Stimulated activated CD4-positive, alpha-beta T cell treated with anti-CD3 and anti-CD28 coated beads, Interleukin-15, amount 100 ng/mL, for 1 hour (primary cell): ENCODE measurements around the gene RFX3.
"Not testable (repeated sequence)": the region's sequence is repeated elsewhere in the genome, so short reads cannot be mapped to it uniquely, and the experiment has no call there.

Source experiments
- DNase-seq, 2 donors: peaks; one replicate each; pipeline ENCODE4 v3.0.0-alpha.2; 2020; ENCODE audit warnings: low read depth in 1 of 2, low spot score in 1 of 2

The RFX3 gene

GRCh38 chr9:3359778-3360177, 166.0 kb downstream of the RFX3 start:
- no peak for DNase-seq

- no peak for DNase-seq
Measured at GRCh38 chr9:3359048-3359692, 166.6 kb downstream of the RFX3 start.

- no peak for DNase-seq
Measured at GRCh38 chr9:3348169-3348568, 177.6 kb downstream of the RFX3 start.

- no peak for DNase-seq
Measured at GRCh38 chr9:3346549-3346948, 179.3 kb downstream of the RFX3 start.

GRCh38 chr9:3343671-3344070, 182.1 kb downstream of the RFX3 start:
- no peak for DNase-seq

- no peak for DNase-seq
Measured at GRCh38 chr9:3342159-3342777, 183.5 kb downstream of the RFX3 start.

GRCh38 chr9:3337515-3338225, 188.1 kb downstream of the RFX3 start:
- no peak for DNase-seq

GRCh38 chr9:3336951-3337350, 188.8 kb downstream of the RFX3 start:
- no peak for DNase-seq

- DNase-seq, result no peak
Measured at GRCh38 chr9:3332802-3333201, 193.0 kb downstream of the RFX3 start.

- no peak for DNase-seq
Measured at GRCh38 chr9:3331801-3332200, 194.0 kb downstream of the RFX3 start.

GRCh38 chr9:3330792-3331420, 194.9 kb downstream of the RFX3 start:
- DNase-seq, result no peak

GRCh38 chr9:3329361-3329760, 196.4 kb downstream of the RFX3 start:
- no peak for DNase-seq

GRCh38 chr9:3323714-3324113, 202.1 kb downstream of the RFX3 start:
- no peak for DNase-seq

- DNase-seq, result no peak
Measured at GRCh38 chr9:3321186-3321585, 204.6 kb downstream of the RFX3 start.

GRCh38 chr9:3312595-3312994, 213.2 kb downstream of the RFX3 start:
- DNase-seq, result not testable (repeated sequence)

- no peak for DNase-seq
Measured at GRCh38 chr9:3308609-3309008, 217.2 kb downstream of the RFX3 start.

GRCh38 chr9:3304388-3304787, 221.4 kb downstream of the RFX3 start:
- not testable (repeated sequence) for DNase-seq

- DNase-seq, result no peak
Measured at GRCh38 chr9:3299872-3300271, 225.9 kb downstream of the RFX3 start.

- no peak for DNase-seq
Measured at GRCh38 chr9:3296536-3296935, 229.3 kb downstream of the RFX3 start.

- no peak for DNase-seq
Measured at GRCh38 chr9:3292311-3292710, 233.5 kb downstream of the RFX3 start.

- DNase-seq, result no peak
Measured at GRCh38 chr9:3290231-3290840, 235.5 kb downstream of the RFX3 start.

- DNase-seq, result no peak
Measured at GRCh38 chr9:3288686-3289085, 237.1 kb downstream of the RFX3 start.
